Measurements from ENCODE around the gene ANKS1B. TPM values are rescaled to one million over a fixed set of nuclear protein-coding genes. Genes with fewer than 3 reads are reported as not detected.

Gene ANKS1B
- total and polyA plus RNA-seq, 10 of the 15 experiments (the other 5 are each of a cell fraction or from before 2014, with no cell fraction given), result 0.16 to 1.3 (median 0.82) TPM; not detected in 7

GRCh38 chr12:99427104-99427503, 557.6 kb downstream of the ANKS1B start:
- H3K9ac ChIP-seq (ENCODE audit: control insufficient read depth, insufficient read depth, low read length), result no peak overlapping the region
- peak; percentile 91 for ATAC-seq
- no peak for TF ChIP-seq MTA3 (IDR thresholded peaks at IDR 0.05; ENCODE audit: borderline replicate concordance, low read length)
- peak; percentile 9; the same call in 1 of the 2 replicates for TF ChIP-seq RUNX3 (IDR thresholded peaks at IDR 0.05; ENCODE audit: low read length)
- TF ChIP-seq NFIC (IDR thresholded peaks at IDR 0.05; ENCODE audit: low read depth, low read length), result peak; percentile 19; the same call in 1 of the 2 replicates
- no peak for TF ChIP-seq ZNF217 (IDR thresholded peaks at IDR 0.05)
- TF ChIP-seq ATF7 (IDR thresholded peaks at IDR 0.05; ENCODE audit: low read depth), result peak; percentile 52; the same call in 1 of the 2 replicates
- no peak for TF ChIP-seq MEF2B (IDR thresholded peaks at IDR 0.05; ENCODE audit: partially characterized antibody, poor library complexity, severe bottlenecking)
- peak; percentile 38; the same call in 1 of the 2 replicates for TF ChIP-seq PAX5 (IDR thresholded peaks at IDR 0.05; ENCODE audit: borderline replicate concordance, low read depth, low read length)
- TF ChIP-seq ASH2L (IDR thresholded peaks at IDR 0.05; ENCODE audit: borderline replicate concordance, low read depth), result no peak
- TF ChIP-seq NR2C2 (IDR thresholded peaks at IDR 0.05; ENCODE audit: borderline replicate concordance, control insufficient read depth, insufficient read length, low read depth), result no peak
- no peak for TF ChIP-seq MAX (IDR thresholded peaks at IDR 0.05; ENCODE audit: low read depth, low read length)
- TF ChIP-seq KAT2A (conservative IDR thresholded peaks at IDR 0.05; ENCODE audit: control insufficient read depth, low read depth, low read length), result no peak
- no peaks in the 10 kb centered on the region for H4K20me1 ChIP-seq (ENCODE audit: control insufficient read depth, insufficient read depth)
- no peak overlapping the region for H3K4me2 ChIP-seq (ENCODE audit: control insufficient read depth, insufficient read depth)
- POLR2A ChIA-PET, result no interaction called here
- no peaks in the 10 kb centered on the region for H3K36me3 ChIP-seq (ENCODE audit: control insufficient read depth in 2 of 2, insufficient read depth in 2 of 2, low read length in 1 of 2)
- SMC1A ChIA-PET (ENCODE audit: uncharacterized antibody, unreplicated experiment), result interaction anchor here (0.7 to 0.8 kb wide), 2 partner anchors 12 to 228 kb away, joined by 3 read pairs; no protein-coding TSS in a partner anchor
- no peak overlapping the region for H2AFZ ChIP-seq (ENCODE audit: control insufficient read depth, low read depth, low read length)
- peak; percentile 80 for FAIRE-seq
- in situ Hi-C loops (cut with MboI) (no loop called here), intact Hi-C loops (cut with micrococcal nuclease; ENCODE audit: unreplicated experiment) (no loop called here)
- H3K27ac ChIP-seq (ENCODE audit: control insufficient read depth, insufficient read depth), result no peak overlapping the region
- RAD21 ChIA-PET (ENCODE audit: unreplicated experiment), result no interaction called here
- no peaks in the 10 kb centered on the region for H3K4me1 ChIP-seq (ENCODE audit: control insufficient read depth, insufficient read depth, low read length)
- CTCF ChIA-PET, result interaction anchor here (1.4 kb wide), 1 partner anchor 9 kb away, joined by 3 read pairs; no protein-coding TSS in a partner anchor
- H3K9me3 ChIP-seq (replicated peaks; ENCODE audit: control insufficient read depth, insufficient read depth, low read length), result no peaks in the 10 kb centered on the region
- H3K79me2 ChIP-seq (ENCODE audit: control insufficient read depth, insufficient read depth, low read length), result no peaks in the 10 kb centered on the region
- no peaks in the 10 kb centered on the region for H3K27me3 ChIP-seq (replicated peaks in 1 of 2; ENCODE audit: control insufficient read depth in 2 of 2, insufficient read depth in 2 of 2, low read length in 1 of 2)
- DNase-seq (ENCODE audit: low read depth, low spot score), result no peak
- no TSS peak for BruUV-seq (replicated peaks)
- no peak overlapping the region for H3K4me3 ChIP-seq
- 0% methylated on average over 2 of the region's 2 CpGs for WGBS (ENCODE audit: insufficient coverage, insufficient replicate concordance, low lambda C conversion rate, missing lambda C conversion rate)
